Lower leg skin (tissue), 3 donors: Measurements from ENCODE around the gene ABCA3.

Source experiments
- CTCF ChIP-seq, 3 donors: fragments of 450-650 bp; IDR thresholded peaks; one replicate each; pipeline ENCODE4 v1.5.1; 2016; ENCODE audit warnings: antibody characterized with exemption in 3 of 3, mild to moderate bottlenecking in 3 of 3, moderate library complexity in 2 of 3
- POLR2A ChIP-seq, 2 donors: fragments of 450-650 bp; IDR thresholded peaks; one replicate each; pipeline ENCODE4 v1.6.1; 2016 to 2017; ENCODE audit warnings: antibody characterized with exemption in 2 of 2, mild to moderate bottlenecking in 1 of 2, moderate library complexity in 1 of 2

GRCh38 chr16:2295056-2295798 lies 45.3 kb downstream of the ABCA3 start:
- TF ChIP-seq CTCF (IDR thresholded peaks at IDR 0.05) (no peak), POLR2A (IDR thresholded peaks at IDR 0.05) (no peak)
